Upper lobe of left lung (tissue), 4 donors: ENCODE data around the gene LAMA5.

Source experiments
- EP300 ChIP-seq, 4 donors: sonication (generic); formaldehyde crosslinking; IDR thresholded peaks; one replicate each; pipeline ENCODE4 v1.5.1; 2017; ENCODE audit warnings: antibody characterized with exemption in 4 of 4, control low read depth in 2 of 4
- POLR2A ChIP-seq, 4 donors: fragments of 450-650 bp; IDR thresholded peaks; one replicate each; pipeline ENCODE4 v1.5.1; 2016 to 2017; ENCODE audit warnings: antibody characterized with exemption in 4 of 4, mild to moderate bottlenecking in 2 of 4
- POLR2AphosphoS5 ChIP-seq, 2 donors: sonication (generic); formaldehyde crosslinking; IDR thresholded peaks; one replicate each; pipeline ENCODE4 v1.5.1; 2017; ENCODE audit warnings: antibody characterized with exemption in 2 of 2
- TF ChIP-seq, protein P1 (sequence below), 6 experiments: fragments of 450-650 bp in 4 of 6; fragments of 200-600 bp in 2 of 6; sonication (generic) in 2 of 6; IDR thresholded peaks; one replicate each; pipeline ENCODE4 v1.5.1; 2016 to 2019; ENCODE audit warnings: antibody characterized with exemption in 6 of 6

GRCh38 chr20:62413896-62414481, 46.9 kb upstream of the LAMA5 start:
- TF ChIP-seq, protein P1, sequence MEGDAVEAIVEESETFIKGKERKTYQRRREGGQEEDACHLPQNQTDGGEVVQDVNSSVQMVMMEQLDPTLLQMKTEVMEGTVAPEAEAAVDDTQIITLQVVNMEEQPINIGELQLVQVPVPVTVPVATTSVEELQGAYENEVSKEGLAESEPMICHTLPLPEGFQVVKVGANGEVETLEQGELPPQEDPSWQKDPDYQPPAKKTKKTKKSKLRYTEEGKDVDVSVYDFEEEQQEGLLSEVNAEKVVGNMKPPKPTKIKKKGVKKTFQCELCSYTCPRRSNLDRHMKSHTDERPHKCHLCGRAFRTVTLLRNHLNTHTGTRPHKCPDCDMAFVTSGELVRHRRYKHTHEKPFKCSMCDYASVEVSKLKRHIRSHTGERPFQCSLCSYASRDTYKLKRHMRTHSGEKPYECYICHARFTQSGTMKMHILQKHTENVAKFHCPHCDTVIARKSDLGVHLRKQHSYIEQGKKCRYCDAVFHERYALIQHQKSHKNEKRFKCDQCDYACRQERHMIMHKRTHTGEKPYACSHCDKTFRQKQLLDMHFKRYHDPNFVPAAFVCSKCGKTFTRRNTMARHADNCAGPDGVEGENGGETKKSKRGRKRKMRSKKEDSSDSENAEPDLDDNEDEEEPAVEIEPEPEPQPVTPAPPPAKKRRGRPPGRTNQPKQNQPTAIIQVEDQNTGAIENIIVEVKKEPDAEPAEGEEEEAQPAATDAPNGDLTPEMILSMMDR (IDR thresholded peaks at IDR 0.05): no peak
- TF ChIP-seq POLR2AphosphoS5 (IDR thresholded peaks at IDR 0.05): no peak
- TF ChIP-seq EP300 (IDR thresholded peaks at IDR 0.05): no peak
- TF ChIP-seq POLR2A (IDR thresholded peaks at IDR 0.05): no peak
